Right kidney (tissue), 9 donors: Measurements from ENCODE around the gene RNF14.
"Not testable (repeated sequence)": the region's sequence is repeated elsewhere in the genome, so short reads cannot be mapped to it uniquely, and the experiment has no call there.

Source experiments
- DNase-seq: peaks from one replicate; pipeline ENCODE4 v3.0.0-alpha.2; 2016
- long read RNA-seq, 8 donors: transcript quantifications; one replicate each; lab custom pipeline, GENCODE V29; 2026

Gene RNF14
- long read RNA-seq, donor 1, full-length matches to known transcripts: 9 of 9 reads
- long read RNA-seq, donor 1, partial matches to known transcripts: 0 of 9 reads
- long read RNA-seq, donor 1, other reads (novel, unspliced or antisense): 0 of 9 reads
- long read RNA-seq, donor 2, full-length matches to known transcripts: 4 of 4 reads
- long read RNA-seq, donor 2, partial matches to known transcripts: 0 of 4 reads
- long read RNA-seq, donor 2, other reads (novel, unspliced or antisense): 0 of 4 reads
- long read RNA-seq, donor 3, full-length matches to known transcripts: 4 of 4 reads
- long read RNA-seq, donor 3, partial matches to known transcripts: 0 of 4 reads
- long read RNA-seq, donor 3, other reads (novel, unspliced or antisense): 0 of 4 reads
- long read RNA-seq, donor 4, full-length matches to known transcripts: 5 of 10 reads
- long read RNA-seq, donor 4, partial matches to known transcripts: 5 of 10 reads
- long read RNA-seq, donor 4, other reads (novel, unspliced or antisense): 0 of 10 reads
- long read RNA-seq, donor 5, full-length matches to known transcripts: 9 of 9 reads
- long read RNA-seq, donor 5, partial matches to known transcripts: 0 of 9 reads
- long read RNA-seq, donor 5, other reads (novel, unspliced or antisense): 0 of 9 reads
- long read RNA-seq, donor 6, full-length matches to known transcripts: 5 of 5 reads
- long read RNA-seq, donor 6, partial matches to known transcripts: 0 of 5 reads
- long read RNA-seq, donor 6, other reads (novel, unspliced or antisense): 0 of 5 reads
- long read RNA-seq, donor 7, full-length matches to known transcripts: 11 of 17 reads
- long read RNA-seq, donor 7, partial matches to known transcripts: 6 of 17 reads
- long read RNA-seq, donor 7, other reads (novel, unspliced or antisense): 0 of 17 reads
- long read RNA-seq, donor 8, full-length matches to known transcripts: 5 of 45 reads
- long read RNA-seq, donor 8, partial matches to known transcripts: 0 of 45 reads
- long read RNA-seq, donor 8, other reads (novel, unspliced or antisense): 40 of 45 reads

- DNase-seq: peak; percentile 94
These were observed at the start of gene RNF14 for GRCh38 chr5:141968914-141969608. RNF14 (plus strand) TSS chr5:141969105; CDS start chr5:141973589, 4,484 bp downstream.

- no peak for DNase-seq
These were observed 49.4 kb upstream of the RNF14 start for GRCh38 chr5:141919218-141920119.

DNA sequence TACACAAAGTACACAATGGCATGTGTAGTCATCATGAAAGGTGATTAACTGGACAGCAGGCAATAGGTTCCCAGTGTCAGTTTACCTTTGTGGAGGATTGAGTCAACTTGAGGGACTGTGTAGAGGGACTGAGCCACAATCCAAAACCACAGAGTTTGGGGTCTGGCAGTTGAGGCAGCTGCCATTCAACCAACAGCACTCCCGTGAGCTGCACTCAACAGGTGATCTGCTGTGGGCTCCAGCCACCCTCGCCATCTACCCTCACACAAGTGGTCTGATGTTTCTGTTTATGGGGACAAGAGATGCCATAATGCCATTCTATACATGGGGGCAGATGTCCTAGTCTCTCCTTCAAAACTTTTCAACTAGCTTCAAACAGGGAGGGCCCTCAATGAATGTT is 48.1 kb upstream of the RNF14 start:
- DNase-seq: no peak

- not testable (repeated sequence) for DNase-seq
These were observed 46.0 kb upstream of the RNF14 start for GRCh38 chr5:141922827-141923447.

DNA sequence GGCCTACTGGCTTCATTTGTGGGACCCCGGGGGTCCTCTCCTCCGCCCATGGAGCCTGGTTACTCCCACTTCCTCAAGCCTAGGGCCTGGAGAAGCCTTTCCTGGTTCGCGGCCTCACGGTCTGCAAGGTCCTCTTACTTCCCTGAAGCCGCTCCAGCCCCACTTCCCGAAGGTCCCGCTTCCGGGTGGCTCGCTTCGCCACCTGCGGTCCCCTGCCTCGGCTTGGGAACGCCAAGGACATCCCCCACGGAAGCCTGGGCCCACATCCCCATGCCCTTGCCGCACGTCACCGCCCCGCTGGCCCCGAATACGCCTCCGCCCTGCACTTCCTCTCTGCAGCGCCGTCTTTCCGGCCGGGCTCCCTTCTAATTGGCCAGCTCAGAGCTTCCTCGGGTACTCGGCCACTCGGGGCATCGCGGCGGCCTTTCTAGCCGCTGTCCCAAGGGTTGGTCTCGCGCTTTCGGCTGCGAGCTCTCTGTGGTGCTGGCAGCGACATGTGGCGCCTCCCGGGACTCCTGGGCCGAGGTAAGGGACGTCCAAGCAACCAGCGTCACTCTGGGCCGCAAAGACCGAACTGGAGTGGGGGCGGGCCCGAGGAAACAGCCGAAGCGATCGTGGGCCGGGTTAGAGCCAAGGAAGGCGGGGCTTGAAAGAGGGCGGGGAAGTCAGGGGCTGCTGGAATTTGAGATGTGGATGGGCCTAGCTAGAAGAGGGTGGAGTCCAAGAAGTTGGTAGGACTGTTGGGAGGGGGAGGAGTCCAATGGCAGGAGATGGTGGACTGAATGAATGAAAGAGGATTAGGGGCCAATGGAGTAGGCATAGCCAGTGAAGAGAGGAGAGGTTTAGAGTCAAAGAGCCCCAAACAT is 45.2 kb upstream of the RNF14 start, which contains the start of gene DELE1:
Gene DELE1 (plus strand): TSS at position 424 of the 866 bp plus-strand sequence. CDS start 71 bp downstream, at position 495.
- peak; percentile 98 for DNase-seq

- no peak for DNase-seq
These were observed 42.5 kb upstream of the RNF14 start for GRCh38 chr5:141926434-141926833.

DNA sequence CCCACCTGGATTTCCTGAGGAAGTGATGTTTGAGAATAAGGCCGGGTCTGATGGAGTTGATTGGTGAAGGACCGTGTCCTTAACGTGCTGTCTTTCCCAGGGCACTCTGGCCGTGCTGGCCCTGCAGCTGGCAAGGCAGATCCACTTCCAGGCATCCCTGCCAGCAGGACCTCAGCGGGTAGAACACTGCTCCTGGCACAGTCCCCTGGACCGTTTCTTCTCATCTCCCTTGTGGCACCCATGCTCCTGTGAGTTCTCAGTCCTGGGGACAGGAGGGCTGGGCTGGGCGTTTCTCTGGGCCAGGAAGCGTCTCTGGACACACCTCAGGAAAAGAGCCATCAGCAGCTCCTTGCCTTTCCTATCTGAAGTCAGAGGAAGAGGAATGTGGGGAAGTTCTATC is 40.9 kb upstream of the RNF14 start:
- DNase-seq: no peak

DNA sequence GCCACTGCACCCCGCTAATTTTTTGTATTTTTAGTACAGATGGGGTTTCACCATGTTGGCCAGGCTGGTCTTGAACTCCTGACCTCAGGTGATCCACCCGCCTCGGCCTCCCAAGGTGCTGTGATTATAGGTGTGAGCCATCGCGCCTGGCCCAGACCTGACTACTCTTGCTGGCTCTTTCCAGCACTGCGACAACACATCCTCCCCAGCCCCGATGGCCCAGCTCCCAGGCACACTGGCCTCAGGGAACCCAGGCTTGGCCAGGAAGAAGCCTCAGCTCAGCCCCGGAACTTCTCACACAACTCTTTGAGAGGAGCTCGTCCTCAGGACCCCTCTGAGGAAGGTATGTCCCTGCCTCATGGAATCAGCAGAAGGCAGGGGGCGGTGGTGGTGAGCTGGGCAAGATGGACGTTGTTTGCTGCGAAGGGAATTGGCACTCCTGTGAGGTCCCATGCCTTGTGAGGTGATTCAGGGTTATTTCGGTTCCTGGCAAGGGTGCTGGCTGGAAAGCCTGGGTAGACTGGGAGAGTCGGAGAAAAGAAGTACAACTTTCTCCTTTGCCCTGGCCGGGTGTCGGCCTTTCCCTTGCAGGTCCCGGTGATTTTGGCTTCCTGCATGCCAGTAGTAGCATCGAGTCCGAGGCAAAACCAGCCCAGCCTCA is 39.4 kb upstream of the RNF14 start:
- DNase-seq: no peak

- no peak for DNase-seq
These were observed 37.2 kb upstream of the RNF14 start for GRCh38 chr5:141931694-141932093.

GRCh38 chr5:141933151-141933550 is 35.8 kb upstream of the RNF14 start:
- no peak for DNase-seq

- DNase-seq: no peak
These were observed 34.6 kb upstream of the RNF14 start for GRCh38 chr5:141934099-141934844.

- DNase-seq: no peak
These were observed 33.4 kb upstream of the RNF14 start for GRCh38 chr5:141935538-141935937.

DNA sequence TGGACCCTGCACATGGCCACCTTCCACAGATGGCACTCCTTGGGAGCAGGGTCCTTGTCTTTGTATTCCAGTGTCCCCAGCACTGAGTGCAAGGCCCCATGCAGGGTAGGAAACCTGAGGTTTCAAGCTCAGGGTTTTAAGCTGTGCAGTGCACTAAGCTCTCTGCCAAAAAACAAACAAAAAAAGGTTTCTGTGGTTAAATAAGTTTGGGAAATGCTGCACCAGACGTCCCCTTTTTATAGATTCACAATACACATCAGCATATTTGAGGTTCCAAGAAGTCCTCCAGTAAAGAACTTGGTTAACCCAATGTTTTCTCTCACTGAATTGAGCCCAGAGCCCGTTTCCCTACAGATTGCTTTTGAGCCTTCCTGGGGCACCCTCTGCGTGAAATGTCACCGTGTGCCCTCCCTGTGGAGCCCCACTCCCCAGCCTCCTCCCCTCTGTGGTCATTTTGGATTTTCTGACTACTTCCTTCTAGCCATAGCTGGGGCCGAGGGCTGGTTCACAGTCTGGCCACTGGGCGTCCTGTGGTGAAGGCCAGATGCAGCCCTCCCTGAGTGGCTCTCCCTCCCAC is 28.1 kb upstream of the RNF14 start:
- no peak for DNase-seq

- no peak for DNase-seq
These were observed 27.6 kb upstream of the RNF14 start for GRCh38 chr5:141941307-141941706.

- DNase-seq: no peak
These were observed 27.1 kb upstream of the RNF14 start for GRCh38 chr5:141941779-141942178.

DNA sequence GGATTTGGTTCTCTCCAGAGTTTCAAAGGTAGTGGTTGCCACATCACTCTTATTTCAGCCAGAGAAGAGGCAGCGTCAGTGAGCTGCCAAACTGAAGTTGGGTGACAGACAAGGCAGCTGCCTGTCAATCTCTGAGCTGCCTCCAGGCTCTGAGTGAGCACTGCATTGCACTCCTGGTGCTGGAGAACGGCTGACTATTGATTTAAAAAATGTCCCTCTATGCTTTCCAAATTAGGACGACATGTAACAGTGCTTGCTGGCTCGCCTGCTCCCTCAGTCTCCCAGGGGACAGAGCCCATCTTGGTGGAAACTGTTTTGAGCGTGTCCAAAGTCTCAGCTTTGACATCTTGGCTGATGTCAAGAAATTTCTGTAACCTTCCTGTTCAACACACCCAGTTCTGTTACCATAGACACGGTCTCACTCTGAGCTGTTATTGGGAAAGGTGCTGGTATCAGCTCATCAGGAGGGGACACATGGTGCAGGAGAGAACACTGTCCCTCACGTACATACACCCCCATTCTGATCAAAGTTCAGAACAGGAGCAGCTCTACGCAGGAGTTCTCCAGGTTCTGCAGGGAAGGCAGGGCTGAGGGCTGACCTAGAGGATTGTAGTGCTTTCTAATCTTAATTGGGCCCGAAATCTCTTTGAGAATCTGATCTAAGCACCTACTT is 26.6 kb upstream of the RNF14 start:
- no peak for DNase-seq

DNA sequence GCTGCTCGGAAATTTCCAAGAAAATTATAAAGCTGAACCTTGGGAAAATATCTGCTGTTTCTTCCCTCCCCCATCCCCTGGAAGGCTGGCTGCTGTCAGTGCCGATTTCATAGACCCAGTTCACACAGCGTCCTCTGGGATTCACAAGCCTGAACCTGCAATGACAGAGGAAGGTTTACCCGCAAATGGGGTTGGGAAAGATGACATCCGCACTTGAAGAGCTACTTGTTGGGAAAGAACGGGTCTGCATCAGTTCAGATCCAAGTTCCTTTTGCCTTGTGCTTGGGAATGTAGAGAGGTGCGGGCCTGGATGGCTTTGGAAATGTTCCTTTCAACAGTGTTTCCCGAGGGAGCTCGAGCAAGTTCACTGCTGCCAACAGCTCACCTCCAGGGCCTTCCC is 24.8 kb upstream of the RNF14 start:
- no peak for DNase-seq
